ENCODE data around the gene LINC00305. TPM values are rescaled to one million over a fixed set of nuclear protein-coding genes. Genes with fewer than 3 reads are reported as not detected.

The LINC00305 gene
- total and polyA plus RNA-seq, 2 donors (not counting 3 experiments of a cell fraction or from before 2014, with no cell fraction given) = not detected

DNA sequence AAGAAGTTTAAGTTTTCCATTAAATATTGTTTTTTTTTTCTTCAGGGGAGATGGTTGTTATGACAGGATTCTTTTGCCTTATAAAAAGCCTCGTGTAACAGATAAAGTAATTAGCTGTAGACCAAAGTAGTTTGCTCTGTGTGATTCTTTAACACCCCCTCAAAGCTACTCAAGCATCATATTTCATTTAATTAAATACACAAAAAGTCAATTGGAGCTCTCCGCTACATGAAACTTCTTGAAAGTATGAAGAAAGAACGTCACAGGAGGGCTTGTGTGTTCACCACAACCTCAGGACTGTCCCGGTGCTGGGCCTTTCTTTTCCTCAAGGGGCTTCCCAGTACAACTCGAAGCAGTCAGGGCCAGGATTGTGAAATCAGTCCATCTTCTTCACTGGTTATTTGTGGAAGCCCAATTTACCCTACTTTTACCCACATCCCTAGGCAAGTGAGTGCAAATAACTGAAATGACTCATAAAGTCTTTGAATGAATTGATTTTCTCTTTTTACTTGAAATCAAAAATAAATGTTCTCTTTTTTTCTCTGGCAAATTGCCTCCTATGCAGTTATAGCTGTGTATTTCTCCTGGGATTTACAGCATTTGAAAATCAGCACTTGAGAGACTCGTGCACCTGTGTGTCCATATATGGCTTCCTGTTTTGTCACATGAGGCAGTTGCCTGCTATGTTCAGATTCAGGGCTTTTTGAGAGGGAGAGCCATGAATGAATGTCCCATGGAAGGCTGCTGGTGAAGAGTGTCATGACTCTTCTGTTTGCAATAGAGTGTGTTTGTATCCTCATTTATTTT, 48.6 kb downstream of the LINC00305 start:
- no TSS peak for BruUV-seq (replicated peaks)
- Histone ChIP-seq H3K9me3 (replicated peaks; ENCODE audit: control insufficient read depth, insufficient read depth, low read length) (no peaks in the 10 kb centered on the region), H3K27me3 (ENCODE audit: control insufficient read depth in 2 of 2, insufficient read depth in 2 of 2, low read length in 2 of 2) (no peaks in the 10 kb centered on the region), H3K36me3 (ENCODE audit: control insufficient read depth in 2 of 2, extremely low read depth in 1 of 2, insufficient read depth in 2 of 2, low read length in 2 of 2) (no peaks in the 10 kb centered on the region), H3K4me3 (replicated peaks in 1 of 3; ENCODE audit: insufficient read depth in 1 of 3, low read depth in 1 of 3, low read length in 3 of 3) (no peak overlapping the region), H4K20me1 (replicated peaks; ENCODE audit: control insufficient read depth, extremely low read depth, insufficient read depth, low read length) (no peaks in the 10 kb centered on the region), H3K4me1 (ENCODE audit: control insufficient read depth, extremely low read depth, insufficient read depth, low read length) (no peaks in the 10 kb centered on the region), H3K27ac (ENCODE audit: insufficient read depth, low read depth, low read length) (no peak overlapping the region), H3K4me2 (ENCODE audit: insufficient read depth, low read length) (no peak overlapping the region), H3K9ac (replicated peaks; ENCODE audit: extremely low read depth, insufficient read depth, low read length) (no peak overlapping the region), H3K79me2 (ENCODE audit: control insufficient read depth, insufficient read depth, low read length) (no peaks in the 10 kb centered on the region), H2AFZ (ENCODE audit: low read depth, low read length) (no peak overlapping the region), H3K9me1 (replicated peaks; ENCODE audit: control insufficient read depth, extremely low read depth, insufficient read depth, low read length) (no peaks in the 10 kb centered on the region)
- intact Hi-C loops (cut with micrococcal nuclease) = no loop called here
- TF ChIP-seq, protein P1, sequence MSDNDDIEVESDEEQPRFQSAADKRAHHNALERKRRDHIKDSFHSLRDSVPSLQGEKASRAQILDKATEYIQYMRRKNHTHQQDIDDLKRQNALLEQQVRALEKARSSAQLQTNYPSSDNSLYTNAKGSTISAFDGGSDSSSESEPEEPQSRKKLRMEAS (IDR thresholded peaks at IDR 0.05; ENCODE audit: insufficient read depth, insufficient read length) = no peak
- TF ChIP-seq FOS (IDR thresholded peaks at IDR 0.05; ENCODE audit: borderline replicate concordance, insufficient read depth, low read length) (no peak), MYC (IDR thresholded peaks at IDR 0.05; ENCODE audit: low read depth, low read length) (no peak), GATA2 (IDR thresholded peaks at IDR 0.05; ENCODE audit: insufficient read depth, insufficient read length, low read depth, low read length) (no peak), POLR2AphosphoS5 (IDR thresholded peaks at IDR 0.05; ENCODE audit: insufficient read depth, low read depth, low read length) (no peak), EZH2 (IDR thresholded peaks at IDR 0.05; ENCODE audit: borderline replicate concordance, low read depth, low read length, severe bottlenecking) (no peak), JUN (IDR thresholded peaks at IDR 0.05; ENCODE audit: borderline replicate concordance, insufficient read depth, insufficient read length, low read depth) (no peak), POLR2A (IDR thresholded peaks at IDR 0.05; ENCODE audit: low read depth, low read length) (no peak)
- TF ChIP-seq, protein P2, sequence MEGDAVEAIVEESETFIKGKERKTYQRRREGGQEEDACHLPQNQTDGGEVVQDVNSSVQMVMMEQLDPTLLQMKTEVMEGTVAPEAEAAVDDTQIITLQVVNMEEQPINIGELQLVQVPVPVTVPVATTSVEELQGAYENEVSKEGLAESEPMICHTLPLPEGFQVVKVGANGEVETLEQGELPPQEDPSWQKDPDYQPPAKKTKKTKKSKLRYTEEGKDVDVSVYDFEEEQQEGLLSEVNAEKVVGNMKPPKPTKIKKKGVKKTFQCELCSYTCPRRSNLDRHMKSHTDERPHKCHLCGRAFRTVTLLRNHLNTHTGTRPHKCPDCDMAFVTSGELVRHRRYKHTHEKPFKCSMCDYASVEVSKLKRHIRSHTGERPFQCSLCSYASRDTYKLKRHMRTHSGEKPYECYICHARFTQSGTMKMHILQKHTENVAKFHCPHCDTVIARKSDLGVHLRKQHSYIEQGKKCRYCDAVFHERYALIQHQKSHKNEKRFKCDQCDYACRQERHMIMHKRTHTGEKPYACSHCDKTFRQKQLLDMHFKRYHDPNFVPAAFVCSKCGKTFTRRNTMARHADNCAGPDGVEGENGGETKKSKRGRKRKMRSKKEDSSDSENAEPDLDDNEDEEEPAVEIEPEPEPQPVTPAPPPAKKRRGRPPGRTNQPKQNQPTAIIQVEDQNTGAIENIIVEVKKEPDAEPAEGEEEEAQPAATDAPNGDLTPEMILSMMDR (IDR thresholded peaks at IDR 0.05; ENCODE audit: extremely low read depth in 1 of 2, insufficient read depth in 1 of 2, low read depth in 1 of 2, low read length in 2 of 2) = no peak
- DNase-seq (ENCODE audit: low read depth, low spot score) (no peak), FAIRE-seq (no peak)
- ChIA-PET CTCF (no interaction called here), POLR2A (no interaction called here)
- dilution Hi-C loops (cut with MboI; ENCODE audit: extremely low pct_ligation_motif_present, low sequenced_read_pairs) = no loop called here

Data from endothelial cell of umbilical vein (primary cell).